ENCODE measurements around the gene SPTB.

Gene SPTB

DNA sequence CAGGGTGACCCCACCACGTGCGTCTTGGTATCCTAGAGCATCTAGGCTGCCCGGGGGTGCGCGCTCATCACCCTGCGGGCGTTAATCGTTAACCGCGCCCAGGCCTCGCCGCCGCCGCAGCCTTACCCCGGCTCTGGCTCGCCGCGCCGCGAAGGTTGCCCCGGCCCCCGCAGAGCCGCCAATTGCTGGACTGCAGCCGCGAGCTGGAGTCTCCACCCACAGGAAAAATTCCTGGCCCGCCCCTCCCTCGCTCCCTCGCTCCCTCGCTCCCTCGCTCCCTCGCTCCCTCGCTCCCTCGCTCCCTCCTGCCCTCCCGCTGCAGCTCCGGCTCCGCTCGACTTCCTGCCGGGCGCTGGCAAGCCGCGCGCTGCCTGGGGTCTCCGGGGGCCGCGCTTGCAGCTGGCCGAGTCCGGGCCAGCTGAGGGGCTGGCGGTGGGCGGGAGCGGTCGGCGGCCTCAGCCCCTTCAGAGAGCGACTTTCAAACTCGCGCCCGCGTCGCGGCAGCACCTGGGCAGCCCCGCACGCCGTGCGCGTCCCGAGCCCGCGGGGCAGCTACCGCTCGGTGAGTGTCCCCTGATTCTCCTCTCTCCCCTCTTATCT is 175.5 kb downstream of the SPTB start, which contains the start of gene PLEKHG3:
PLEKHG3 (plus strand) TSS at position 282 of the 600 bp plus-strand sequence. CDS start 23,208 bp downstream, outside the sequence.
- TF ChIP-seq, protein P1, sequence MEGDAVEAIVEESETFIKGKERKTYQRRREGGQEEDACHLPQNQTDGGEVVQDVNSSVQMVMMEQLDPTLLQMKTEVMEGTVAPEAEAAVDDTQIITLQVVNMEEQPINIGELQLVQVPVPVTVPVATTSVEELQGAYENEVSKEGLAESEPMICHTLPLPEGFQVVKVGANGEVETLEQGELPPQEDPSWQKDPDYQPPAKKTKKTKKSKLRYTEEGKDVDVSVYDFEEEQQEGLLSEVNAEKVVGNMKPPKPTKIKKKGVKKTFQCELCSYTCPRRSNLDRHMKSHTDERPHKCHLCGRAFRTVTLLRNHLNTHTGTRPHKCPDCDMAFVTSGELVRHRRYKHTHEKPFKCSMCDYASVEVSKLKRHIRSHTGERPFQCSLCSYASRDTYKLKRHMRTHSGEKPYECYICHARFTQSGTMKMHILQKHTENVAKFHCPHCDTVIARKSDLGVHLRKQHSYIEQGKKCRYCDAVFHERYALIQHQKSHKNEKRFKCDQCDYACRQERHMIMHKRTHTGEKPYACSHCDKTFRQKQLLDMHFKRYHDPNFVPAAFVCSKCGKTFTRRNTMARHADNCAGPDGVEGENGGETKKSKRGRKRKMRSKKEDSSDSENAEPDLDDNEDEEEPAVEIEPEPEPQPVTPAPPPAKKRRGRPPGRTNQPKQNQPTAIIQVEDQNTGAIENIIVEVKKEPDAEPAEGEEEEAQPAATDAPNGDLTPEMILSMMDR (IDR thresholded peaks at IDR 0.05; ENCODE audit: low read depth, low read length), result no peak
- H3K4me3 ChIP-seq (ENCODE audit: low read depth, low read length), result peak within 1 kb of the TSS; percentile 63
- peak; percentile 75 for DNase-seq (ENCODE audit: low read depth, low spot score)
- in situ Hi-C loops (cut with HindIII; ENCODE audit: low sequenced_read_pairs), result no loop called here

DNA sequence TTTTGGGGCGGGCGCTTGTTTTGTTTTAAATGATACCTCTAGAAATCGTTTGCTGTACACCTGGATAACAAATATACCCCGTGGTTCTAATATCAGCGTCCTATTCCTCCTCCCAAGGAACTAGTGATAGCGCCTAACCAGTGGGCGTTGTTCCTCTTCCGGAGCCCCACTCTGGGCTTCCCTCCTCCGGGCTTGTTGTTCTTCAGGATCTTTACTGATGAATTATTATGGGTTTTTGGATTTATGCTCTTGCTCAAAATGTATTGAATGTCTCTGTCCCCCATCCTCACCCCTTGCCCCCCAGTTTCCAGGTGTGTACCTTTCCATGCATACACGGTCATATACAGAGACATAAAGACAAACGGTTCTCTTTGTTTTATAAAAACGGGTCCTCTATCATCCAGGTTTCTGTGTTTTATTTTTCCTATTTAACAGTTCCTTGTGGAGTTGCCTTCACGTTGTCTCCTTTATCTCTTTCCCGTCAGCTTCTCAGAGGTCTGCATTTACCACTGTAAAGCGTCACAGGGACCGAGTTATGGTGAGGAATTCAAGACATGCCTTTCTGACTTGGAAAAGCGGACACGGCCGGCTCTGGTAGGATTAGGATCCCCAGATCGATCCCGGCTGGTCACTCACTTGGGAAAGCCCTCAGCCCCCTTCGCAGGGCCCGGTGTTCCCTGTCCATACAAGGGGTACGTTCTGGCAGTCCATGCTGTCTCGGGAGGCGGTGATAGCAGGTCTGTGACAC is 176.1 kb downstream of the SPTB start:
- in situ Hi-C loops (cut with HindIII; ENCODE audit: low sequenced_read_pairs), result no loop called here
- DNase-seq (ENCODE audit: low read depth, low spot score), result no peak
- H3K4me3 ChIP-seq (ENCODE audit: low read depth, low read length), result peak overlapping the region; percentile 63
- TF ChIP-seq, protein P1 (IDR thresholded peaks at IDR 0.05; ENCODE audit: low read depth, low read length), result no peak

DNA sequence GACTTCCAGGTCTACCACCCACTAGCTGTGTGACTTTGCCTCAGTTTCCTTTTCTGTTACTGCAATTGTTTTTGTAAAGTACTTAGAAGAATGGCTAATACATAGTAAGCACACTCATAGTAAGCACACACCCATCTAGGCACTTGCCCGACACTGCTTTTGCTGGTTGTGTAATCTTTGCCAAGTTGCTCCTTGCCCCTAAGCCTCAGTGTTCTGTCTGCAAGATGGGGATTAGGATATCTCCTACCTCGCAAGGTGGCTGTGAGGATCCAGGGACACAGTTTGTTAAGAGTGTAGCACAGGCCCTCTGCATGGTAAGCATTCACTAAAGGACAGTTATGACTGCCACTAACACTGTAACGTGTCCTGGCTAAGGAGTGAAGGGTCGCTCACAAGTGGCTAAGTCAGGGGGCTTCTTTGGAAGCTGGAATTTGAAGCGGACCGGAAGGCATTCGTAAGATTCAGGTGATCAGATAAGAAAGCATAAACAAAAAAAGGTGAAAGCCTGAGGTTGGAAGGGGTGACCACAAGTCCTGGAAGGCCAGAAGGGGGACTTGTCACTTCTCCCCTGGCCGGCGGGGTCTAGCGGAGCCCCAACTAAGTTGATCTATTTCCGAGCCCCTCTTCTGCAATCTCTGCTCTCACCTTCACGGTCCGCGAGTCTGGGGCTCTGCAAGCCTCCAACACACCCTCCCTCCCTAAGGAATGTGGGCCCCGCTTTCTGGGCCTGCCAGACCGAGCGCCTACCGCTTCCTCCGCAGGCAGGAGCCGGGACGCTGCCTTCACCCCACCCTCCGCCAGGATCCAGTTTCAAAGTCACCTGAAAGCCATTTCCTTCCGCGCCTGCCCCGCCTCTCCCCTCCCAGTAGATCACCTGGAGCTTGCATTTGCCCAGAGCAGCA is 177.0 kb downstream of the SPTB start:
- TF ChIP-seq, protein P1 (IDR thresholded peaks at IDR 0.05; ENCODE audit: low read depth, low read length), result no peak
- H3K4me3 ChIP-seq (ENCODE audit: low read depth, low read length), result no peak overlapping the region
- no peak for DNase-seq (ENCODE audit: low read depth, low spot score)
- in situ Hi-C loops (cut with HindIII; ENCODE audit: low sequenced_read_pairs), result no loop called here

DNA sequence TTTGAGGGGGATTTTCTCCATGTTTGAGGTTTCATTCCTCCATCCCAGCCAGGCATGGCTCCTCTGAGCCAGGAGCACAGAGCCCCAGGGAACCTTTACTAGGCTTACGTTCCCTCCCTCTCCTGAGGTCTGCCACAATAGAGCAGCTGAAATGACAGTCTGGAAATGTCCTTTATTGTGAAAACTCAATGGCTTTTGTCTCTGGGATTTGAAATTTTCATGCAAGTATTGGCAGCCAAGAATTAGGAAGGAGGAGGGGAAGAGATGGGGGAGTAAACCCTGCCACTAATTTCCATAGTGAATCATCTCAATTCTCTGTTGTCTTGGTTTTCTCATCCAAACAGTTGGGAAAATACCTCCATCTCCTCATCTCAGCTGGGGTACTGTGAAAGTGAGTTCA is 178.0 kb downstream of the SPTB start:
- in situ Hi-C loops (cut with HindIII; ENCODE audit: low sequenced_read_pairs), result no loop called here
- DNase-seq (ENCODE audit: low read depth, low spot score), result no peak
- H3K4me3 ChIP-seq (ENCODE audit: low read depth, low read length), result no peak overlapping the region
- TF ChIP-seq, protein P1 (IDR thresholded peaks at IDR 0.05; ENCODE audit: low read depth, low read length), result no peak

DNA sequence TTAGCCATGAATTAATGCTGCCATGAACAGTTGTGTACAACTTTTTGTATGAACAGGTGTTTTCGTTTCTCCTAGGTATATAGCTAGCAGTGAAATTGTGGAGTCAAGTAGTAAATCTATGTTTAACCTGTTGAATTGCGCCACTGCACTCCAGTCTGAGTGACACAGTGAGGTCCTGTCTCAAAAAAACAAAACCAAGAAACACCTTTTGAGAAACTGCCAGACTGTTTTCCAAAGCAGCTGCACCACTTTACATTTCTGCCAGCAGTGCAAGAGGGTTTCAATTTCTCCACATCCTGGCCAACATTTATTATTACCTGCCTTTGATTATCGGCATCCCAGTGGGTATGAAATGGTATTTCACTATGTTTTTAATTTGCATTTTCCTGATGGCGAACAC is 178.8 kb downstream of the SPTB start:
- no peak overlapping the region for H3K4me3 ChIP-seq (ENCODE audit: low read depth, low read length)
- DNase-seq (ENCODE audit: low read depth, low spot score), result no peak
- TF ChIP-seq, protein P1 (IDR thresholded peaks at IDR 0.05; ENCODE audit: low read depth, low read length), result no peak
- in situ Hi-C loops (cut with HindIII; ENCODE audit: low sequenced_read_pairs), result no loop called here

DNA sequence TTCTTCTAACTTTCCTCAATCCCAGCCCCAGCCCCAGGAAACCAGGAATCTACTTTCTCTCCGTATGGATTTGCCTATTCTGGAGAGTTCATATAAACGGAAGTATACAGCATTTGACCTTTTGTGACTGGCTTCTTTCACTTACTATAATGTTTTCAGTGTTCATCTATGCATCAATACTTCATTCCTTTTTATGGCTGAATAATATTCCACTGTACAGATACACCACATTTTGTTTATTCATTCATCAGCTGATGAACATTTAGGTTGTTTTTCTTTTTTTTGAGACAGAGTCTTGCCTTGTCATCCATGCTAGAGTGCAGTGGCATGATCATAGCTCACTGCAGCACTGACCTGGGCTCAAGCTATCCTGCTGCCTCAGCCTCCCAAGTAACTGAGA is 179.4 kb downstream of the SPTB start:
- H3K4me3 ChIP-seq (ENCODE audit: low read depth, low read length), result no peak overlapping the region
- no peak for DNase-seq (ENCODE audit: low read depth, low spot score)
- in situ Hi-C loops (cut with HindIII; ENCODE audit: low sequenced_read_pairs), result no loop called here
- TF ChIP-seq, protein P1 (IDR thresholded peaks at IDR 0.05; ENCODE audit: low read depth, low read length), result no peak

Data from astrocyte of the spinal cord (primary cell).